Right lobe of liver (tissue), 6 donors: ENCODE results near the gene TRAK2. TPM values are rescaled to one million over a fixed set of nuclear protein-coding genes. Genes with fewer than 3 reads are reported as not detected.
A peak's percentile ranks its signal among the peaks of the same experiment; 100 is the strongest.
"Not testable (repeated sequence)": the region's sequence is repeated elsewhere in the genome, so short reads cannot be mapped to it uniquely, and the experiment has no call there.

ENCODE experiments used
- ATAC-seq, 4 donors: fragments of 200-7000 bp; cut with Tn5 transposase; one replicate each; pipeline ENCODE4 v1.9.1; 2020; ENCODE audit warnings: mild to moderate bottlenecking in 4 of 4, moderate library complexity in 4 of 4
- DNase-seq, 3 donors: peaks; one replicate each; pipeline ENCODE4 v3.0.0-alpha.2; 2020
- H3K27ac ChIP-seq, 3 donors: fragments of 200-600 bp; one replicate each; pipeline ENCODE4 v1.8.0; 2022
- H3K27me3 ChIP-seq, 2 donors: fragments of 200-600 bp; one replicate each; pipeline ENCODE4 v1.8.0; 2022
- H3K36me3 ChIP-seq, 4 donors: fragments of 200-600 bp; sonication (generic) in 1 of 4; one replicate each; pipeline versions ENCODE4 v1.5.1 to v1.8.0; 2017 to 2022; ENCODE audit warnings: control low read depth in 1 of 4
- H3K4me1 ChIP-seq, 4 donors: fragments of 200-600 bp; sonication (generic) in 1 of 4; one replicate each; pipeline versions ENCODE4 v1.5.1 to v1.8.0; 2017 to 2022; ENCODE audit warnings: control low read depth in 1 of 4
- H3K4me3 ChIP-seq, 3 donors: fragments of 200-600 bp; one replicate each; pipeline ENCODE4 v1.8.0; 2022
- H3K9me3 ChIP-seq, 4 donors: fragments of 200-600 bp; sonication (generic) in 1 of 4; one replicate each; pipeline versions ENCODE4 v1.5.1 to v1.8.0; 2017 to 2022; ENCODE audit warnings: control low read depth in 1 of 4
- CTCF ChIP-seq, 4 donors: fragments of 200-600 bp in 3 of 4; fragments of 450-650 bp in 1 of 4; IDR thresholded peaks; one replicate each; pipeline versions ENCODE4 v1.5.1 to v1.8.0; 2016 to 2022; ENCODE audit warnings: antibody characterized with exemption in 4 of 4, mild to moderate bottlenecking in 2 of 4
- POLR2A ChIP-seq: fragments of 450-650 bp; IDR thresholded peaks from one replicate; pipeline ENCODE4 v1.6.1; 2017; ENCODE audit warnings: antibody characterized with exemption, mild to moderate bottlenecking
- WGBS: methylation state at CpG from one replicate; pipeline ENCODE4 v1.1.6; 2018; ENCODE audit warnings: low coverage, low lambda C conversion rate; ENCODE audit not compliant: insufficient coverage; ENCODE audit errors: missing lambda C conversion rate; 5-methylcytosine and 5-hydroxymethylcytosine counted together
- intact Hi-C, 2 donors: fragments of 100-400 bp; cut with DNase I; formaldehyde crosslinking; loops; one replicate each; pipeline versions ENCODE4 v1.11.2 to v1.14.1; 2022
- total RNA-seq, 6 experiments: library from RNA; depleted of rRNA in 2 of 6; stranded (reverse); fragments of >200 nt in 2 of 6; fragmentation: NEBNext Ultra II Directional in 3 of 6; extraction: Animal tissue kit (Norgen Biotek cat#: 25700) in 3 of 6; gene quantifications; one replicate each; pipeline versions ENCODE4 v1.1.0 to v1.2.4, GENCODE V29; 2016 to 2023
- donor health status: DM: no; HTN: yes; CAD: no.
- donor health status: DM: no; HTN: no; CAD: no.
- donor health status: DM: no; HTN: no; CAD: no.
- donor health status: DM: no; HTN: yes; CAD: no.
- donor health status: DM: no; HTN: yes; CAD: no.

TRAK2 gene
- total RNA-seq, 6 experiments from 2014 or later: 13.3 to 18.4 (median 14.2) TPM

GRCh38 chr2:201484805-201485204 lies 33.5 kb upstream of the TRAK2 start:
- TF ChIP-seq POLR2A (no peak), CTCF (IDR thresholded peaks at IDR 0.05) (no peak)
- Histone ChIP-seq H3K27ac (no peak overlapping the region), H3K4me3 (no peak overlapping the region), H3K36me3 (peaks cover 0 to 10% (median 2%) of the 10 kb centered on the region in 4 donors), H3K27me3 (no peaks in the 10 kb centered on the region), H3K9me3 (no peaks in the 10 kb centered on the region), H3K4me1 (no peaks in the 10 kb centered on the region)
- 67% methylated on average over 4 of the region's 4 CpGs for WGBS
- intact Hi-C loops: no loop called here
- ATAC-seq (no peak), DNase-seq (no peak)

GRCh38 chr2:201483758-201484157 lies 32.5 kb upstream of the TRAK2 start:
- DNase-seq, intact Hi-C loops, H3K9me3 ChIP-seq, ATAC-seq, H3K27ac ChIP-seq, H3K27me3 ChIP-seq, H3K4me3 ChIP-seq, H3K4me1 ChIP-seq: not testable (repeated sequence)
- peaks cover 0 to 19% (median 3%) of the 10 kb centered on the region in 4 donors for H3K36me3 ChIP-seq
- 91% methylated on average over 4 of the region's 4 CpGs for WGBS

GRCh38 chr2:201483342-201483741 lies 32.1 kb upstream of the TRAK2 start:
- Histone ChIP-seq H3K27me3 (no peaks in the 10 kb centered on the region), H3K27ac (no peak overlapping the region), H3K4me3 (no peak overlapping the region), H3K4me1 (no peaks in the 10 kb centered on the region), H3K9me3 (no peaks in the 10 kb centered on the region), H3K36me3 (peaks cover 0 to 24% (median 5%) of the 10 kb centered on the region in 4 donors)
- intact Hi-C loops: no loop called here
- ATAC-seq (no peak), DNase-seq (no peak)
- 40% methylated on average over 1 of the region's 1 CpG for WGBS
- no peak for TF ChIP-seq CTCF (IDR thresholded peaks at IDR 0.05)
- TF ChIP-seq POLR2A: no peak

GRCh38 chr2:201482543-201482942 lies 31.3 kb upstream of the TRAK2 start:
- Histone ChIP-seq H3K27me3 (no peaks in the 10 kb centered on the region), H3K4me3 (no peak overlapping the region), H3K36me3 (peaks cover 0 to 32% (median 7%) of the 10 kb centered on the region in 4 donors), H3K9me3 (no peaks in the 10 kb centered on the region), H3K27ac (no peak overlapping the region), H3K4me1 (no peaks in the 10 kb centered on the region)
- TF ChIP-seq POLR2A (no peak), CTCF (IDR thresholded peaks at IDR 0.05) (no peak)
- no peak for DNase-seq
- ATAC-seq: peak in 2 of 4 donors; percentile 61 to 77
- 27% methylated on average over 2 of the region's 4 CpGs for WGBS
- intact Hi-C loops: no loop called here

- Histone ChIP-seq H3K36me3 (peaks cover 0 to 53% (median 22%) of the 10 kb centered on the region in 4 donors), H3K27me3 (no peaks in the 10 kb centered on the region), H3K27ac (no peak overlapping the region), H3K4me1 (no peaks in the 10 kb centered on the region), H3K9me3 (no peaks in the 10 kb centered on the region), H3K4me3 (no peak overlapping the region)
- TF ChIP-seq POLR2A (no peak), CTCF (IDR thresholded peaks at IDR 0.05) (no peak)
- intact Hi-C loops: no loop called here
- WGBS: 95% methylated on average over 3 of the region's 3 CpGs
- ATAC-seq: no peak
- DNase-seq: no peak
These were observed 21.2 kb upstream of the TRAK2 start for GRCh38 chr2:201472411-201472810.
